GM23248 (cell line): ENCODE data around the gene PIEZO2. TPM values are rescaled to one million over a fixed set of nuclear protein-coding genes. Genes with fewer than 3 reads are reported as not detected.

ENCODE experiments used
- DNase-seq: peaks from one replicate; pipeline ENCODE4 v3.0.0-alpha.2; 2015
- H2AFZ ChIP-seq: fragments of 200-600 bp; sonication (generic); 2 replicates; pipeline ENCODE4 v1.6.1; 2016; ENCODE audit warnings: antibody characterized with exemption
- H3F3A ChIP-seq: fragments of 200-600 bp; sonication (generic); 2 replicates; pipeline ENCODE4 v1.6.1; 2016; ENCODE audit warnings: mild to moderate bottlenecking, antibody characterized with exemption, mixed run types; ENCODE audit not compliant: insufficient read depth
- H3K27ac ChIP-seq: fragments of 200-600 bp; sonication (generic); 2 replicates; pipeline ENCODE4 v1.5.1; 2016; ENCODE audit warnings: mild to moderate bottlenecking
- H3K27me3 ChIP-seq: fragments of 200-600 bp; sonication (generic); replicated peaks from 2 replicates; pipeline ENCODE4 v1.6.1; 2016; ENCODE audit warnings: mild to moderate bottlenecking; ENCODE audit not compliant: insufficient read depth
- H3K36me3 ChIP-seq: fragments of 200-600 bp; sonication (generic); 2 replicates; pipeline ENCODE4 v1.6.1; 2016; ENCODE audit warnings: low read depth, mild to moderate bottlenecking
- H3K4me1 ChIP-seq: fragments of 200-600 bp; sonication (generic); 2 replicates; pipeline ENCODE4 v1.6.1; 2016; ENCODE audit warnings: mild to moderate bottlenecking; ENCODE audit not compliant: insufficient read depth
- H3K4me2 ChIP-seq: fragments of 200-600 bp; sonication (generic); one replicate; pipeline ENCODE4 v1.6.1; 2016; ENCODE audit warnings: mild to moderate bottlenecking; ENCODE audit not compliant: unreplicated experiment
- H3K4me3 ChIP-seq: fragments of 200-600 bp; sonication (generic); 2 replicates; pipeline ENCODE4 v1.5.1; 2016; ENCODE audit warnings: mild to moderate bottlenecking
- H3K79me2 ChIP-seq: fragments of 200-600 bp; sonication (generic); 2 replicates; pipeline ENCODE4 v1.6.1; 2016; ENCODE audit warnings: mild to moderate bottlenecking; ENCODE audit not compliant: insufficient read depth
- H3K9ac ChIP-seq: fragments of 200-600 bp; sonication (generic); 2 replicates; pipeline ENCODE4 v1.6.1; 2016; ENCODE audit warnings: mild to moderate bottlenecking
- H3K9me2 ChIP-seq: fragments of 200-600 bp; sonication (generic); 2 replicates; pipeline ENCODE4 v1.6.1; 2016; ENCODE audit warnings: mixed run types, mild to moderate bottlenecking, moderate library complexity; ENCODE audit not compliant: insufficient read depth
- H3K9me3 ChIP-seq: fragments of 200-600 bp; sonication (generic); one replicate; pipeline ENCODE4 v1.6.1; 2017; ENCODE audit warnings: low read depth
- H4K20me1 ChIP-seq: fragments of 200-600 bp; sonication (generic); 2 replicates; pipeline ENCODE4 v1.6.0; 2016; ENCODE audit not compliant: insufficient read depth
- EZH2 ChIP-seq: fragments of 200-600 bp; sonication (generic); IDR thresholded peaks from 2 replicates; pipeline ENCODE4 v1.6.1; 2018; ENCODE audit warnings: antibody characterized with exemption, mild to moderate bottlenecking; ENCODE audit not compliant: insufficient read depth, poor library complexity, severe bottlenecking
- EZH2phosphoT487 ChIP-seq: fragments of 200-600 bp; sonication (generic); IDR thresholded peaks from 2 replicates; pipeline ENCODE4 v1.6.1; 2018; ENCODE audit warnings: antibody characterized with exemption, moderate library complexity, mild to moderate bottlenecking, low read depth; ENCODE audit not compliant: insufficient read depth
- WGBS, 2 experiments: methylation state at CpG; one replicate each; pipeline ENCODE4 v1.1.6; 2015 to 2017; ENCODE audit warnings: low lambda C conversion rate in 2 of 2, low coverage in 1 of 2; ENCODE audit errors: missing lambda C conversion rate in 2 of 2; 5-methylcytosine and 5-hydroxymethylcytosine counted together
- in situ Hi-C: fragments of 300-500 bp; cut with MboI; formaldehyde crosslinking; loops from 2 replicates; pipeline ENCODE4 v1.15.0; 2020
- polyA plus RNA-seq: library from polyadenylated mRNA; unstranded; fragments of >200 nt; fragmentation: Nextera tagmentation; extraction: Ambion mirVana; gene quantifications from 2 replicates; pipeline ENCODE4 v1.2.1, GENCODE V29; 2016
- total RNA-seq: library from RNA; depleted of rRNA; stranded (reverse); fragments of >200 nt; shearing (Covaris generic); gene quantifications from 2 replicates; pipeline ENCODE4 v1.2.3, GENCODE V29; 2014

PIEZO2 gene
- total and polyA plus RNA-seq, 2 experiments from 2014 or later, result 0.93 to 1.5 TPM

DNA sequence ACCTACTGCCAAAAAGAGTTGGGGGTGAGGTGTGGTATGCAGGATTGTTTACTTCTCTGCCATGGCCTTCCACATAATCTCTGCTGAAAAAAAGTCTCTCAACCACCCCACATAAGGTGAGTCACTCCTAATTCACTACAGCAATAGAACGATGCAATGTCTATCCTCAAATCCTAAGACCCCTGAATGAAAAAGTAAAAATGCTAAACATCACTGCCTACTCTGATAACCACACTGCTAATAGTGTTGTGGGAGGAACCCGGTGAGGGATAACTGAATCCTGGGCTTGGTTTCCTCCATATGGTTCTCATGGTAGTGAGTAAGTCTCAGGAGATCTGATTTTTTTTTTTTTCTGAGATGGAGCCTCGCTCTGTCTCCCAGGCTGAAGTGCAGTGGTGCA, 252.5 kb downstream of the PIEZO2 start:
- in situ Hi-C loops, result no loop called here
- Histone ChIP-seq H2AFZ (no peak overlapping the region), H3F3A (no peaks in the 10 kb centered on the region), H3K79me2 (no peaks in the 10 kb centered on the region), H3K4me2 (no peak overlapping the region), H3K27ac (no peak overlapping the region), H3K27me3 (no peaks in the 10 kb centered on the region), H3K4me3 (no peak overlapping the region), H4K20me1 (no peaks in the 10 kb centered on the region), H3K4me1 (no peaks in the 10 kb centered on the region), H3K9ac (no peak overlapping the region), H3K9me3 (no peaks in the 10 kb centered on the region), H3K9me2 (no peaks in the 10 kb centered on the region), H3K36me3 (no peaks in the 10 kb centered on the region)
- whole genome bisulfite sequencing, 2 experiments, result 63 to 66% methylated on average over 3 of the region's 3 CpGs
- no peak for DNase-seq
- TF ChIP-seq EZH2phosphoT487 (no peak), EZH2 (no peak)

DNA sequence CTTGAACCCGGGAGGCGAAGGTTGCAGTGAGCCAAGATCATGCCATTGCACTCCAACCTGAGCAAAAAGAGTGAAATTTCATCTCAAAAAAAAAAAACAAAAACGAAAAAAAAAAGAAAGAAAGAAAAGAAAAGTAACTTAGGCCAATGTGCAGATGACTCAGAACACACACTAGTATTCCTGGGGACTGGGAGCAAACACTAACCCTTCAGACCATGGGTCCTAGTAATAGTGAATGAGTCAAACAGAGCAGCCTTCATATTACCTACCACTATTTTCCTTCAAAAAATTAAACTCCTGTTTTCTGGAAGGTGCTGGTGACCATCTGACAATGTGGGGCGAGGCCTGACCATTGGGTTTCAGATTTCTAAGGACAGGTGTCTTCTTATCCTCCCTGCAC, 253.4 kb downstream of the PIEZO2 start:
- 58 to 68% methylated on average over 4 of the region's 4 CpGs for WGBS, 2 experiments
- in situ Hi-C loops, result no loop called here
- no peak overlapping the region for H3K4me3 ChIP-seq

DNA sequence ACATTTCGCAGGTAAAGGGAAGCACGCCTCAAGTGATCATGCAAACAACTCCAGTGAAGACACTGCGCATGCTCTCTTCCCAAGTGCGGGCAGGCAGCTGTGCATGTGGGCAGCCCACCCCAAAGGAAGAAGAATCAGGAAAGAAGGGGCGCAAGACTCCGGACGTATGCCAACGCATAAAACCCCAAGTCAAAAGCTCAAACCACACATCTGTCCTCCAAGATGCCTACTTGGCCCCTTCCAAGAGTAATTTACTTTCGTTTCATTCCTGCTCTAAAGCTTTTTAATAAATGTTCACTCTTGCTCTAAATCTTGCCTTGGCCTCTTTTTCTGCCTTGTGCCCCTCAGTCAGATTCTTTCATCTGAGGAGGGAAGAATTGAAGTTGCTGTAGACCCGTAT, 254.9 kb downstream of the PIEZO2 start:
- no peak overlapping the region for H3K4me3 ChIP-seq
- H3K36me3 ChIP-seq, result no peaks in the 10 kb centered on the region
- no peaks in the 10 kb centered on the region for H3K27me3 ChIP-seq
- 88 to 95% methylated on average over 10 of the region's 10 CpGs for WGBS, 2 experiments
- H4K20me1 ChIP-seq, result no peaks in the 10 kb centered on the region
- no peak overlapping the region for H3K4me2 ChIP-seq
- H3K4me1 ChIP-seq, result no peaks in the 10 kb centered on the region
- no peaks in the 10 kb centered on the region for H3K9me2 ChIP-seq
- H3K27ac ChIP-seq, result no peak overlapping the region
- H3K79me2 ChIP-seq, result no peaks in the 10 kb centered on the region
- no peaks in the 10 kb centered on the region for H3K9me3 ChIP-seq
- no peak for TF ChIP-seq EZH2
- no peak for TF ChIP-seq EZH2phosphoT487
- in situ Hi-C loops, result no loop called here
- no peaks in the 10 kb centered on the region for H3F3A ChIP-seq
- H2AFZ ChIP-seq, result no peak overlapping the region
- H3K9ac ChIP-seq, result no peak overlapping the region
- no peak for DNase-seq

More for the DNA sequence above, 253.4 kb downstream of the PIEZO2 start:
- no peaks in the 10 kb centered on the region for H3K27me3 ChIP-seq
- no peak for TF ChIP-seq EZH2phosphoT487
- TF ChIP-seq EZH2, result no peak
- H3F3A ChIP-seq, result no peaks in the 10 kb centered on the region
- no peaks in the 10 kb centered on the region for H3K4me1 ChIP-seq
- H3K27ac ChIP-seq, result no peak overlapping the region
- H3K9me2 ChIP-seq, result no peaks in the 10 kb centered on the region
- no peak for DNase-seq
- no peak overlapping the region for H3K4me2 ChIP-seq
- H2AFZ ChIP-seq, result no peak overlapping the region
- H3K79me2 ChIP-seq, result no peaks in the 10 kb centered on the region
- H3K9ac ChIP-seq, result no peak overlapping the region
- H3K9me3 ChIP-seq, result no peaks in the 10 kb centered on the region
- no peaks in the 10 kb centered on the region for H3K36me3 ChIP-seq
- no peaks in the 10 kb centered on the region for H4K20me1 ChIP-seq

DNA sequence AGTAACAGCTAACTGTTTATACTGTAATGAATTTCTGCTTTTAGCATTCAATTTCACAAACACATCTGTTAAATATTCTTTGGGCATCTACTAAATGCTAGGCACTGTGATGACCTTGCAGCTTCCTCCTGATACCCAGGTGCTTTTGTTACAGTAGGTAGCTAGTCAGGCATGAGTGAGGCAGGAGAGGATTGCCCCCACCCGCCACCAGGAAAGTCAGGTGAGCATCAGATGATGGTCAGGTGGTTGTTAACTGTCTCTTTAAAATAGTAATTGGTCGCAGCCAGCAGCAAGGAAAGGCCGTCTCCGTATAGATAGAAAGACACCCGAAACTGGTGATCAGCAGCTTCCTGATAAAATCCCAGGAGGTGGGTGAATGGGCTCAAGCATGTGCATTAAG, 255.6 kb downstream of the PIEZO2 start:
- TF ChIP-seq EZH2, result no peak
- TF ChIP-seq EZH2phosphoT487, result no peak
- no peak for DNase-seq
- in situ Hi-C loops, result no loop called here
- no peaks in the 10 kb centered on the region for H3K36me3 ChIP-seq
- 71 to 77% methylated on average over 5 of the region's 5 CpGs for WGBS, 2 experiments
- H4K20me1 ChIP-seq, result no peaks in the 10 kb centered on the region
- H2AFZ ChIP-seq, result no peak overlapping the region
- H3K27ac ChIP-seq, result no peak overlapping the region
- H3K9me3 ChIP-seq, result no peaks in the 10 kb centered on the region
- no peaks in the 10 kb centered on the region for H3K4me1 ChIP-seq
- no peaks in the 10 kb centered on the region for H3K9me2 ChIP-seq
- H3K4me3 ChIP-seq, result no peak overlapping the region
- H3F3A ChIP-seq, result no peaks in the 10 kb centered on the region
- no peak overlapping the region for H3K9ac ChIP-seq
- H3K79me2 ChIP-seq, result no peaks in the 10 kb centered on the region
- H3K4me2 ChIP-seq, result no peak overlapping the region
- no peaks in the 10 kb centered on the region for H3K27me3 ChIP-seq

DNA sequence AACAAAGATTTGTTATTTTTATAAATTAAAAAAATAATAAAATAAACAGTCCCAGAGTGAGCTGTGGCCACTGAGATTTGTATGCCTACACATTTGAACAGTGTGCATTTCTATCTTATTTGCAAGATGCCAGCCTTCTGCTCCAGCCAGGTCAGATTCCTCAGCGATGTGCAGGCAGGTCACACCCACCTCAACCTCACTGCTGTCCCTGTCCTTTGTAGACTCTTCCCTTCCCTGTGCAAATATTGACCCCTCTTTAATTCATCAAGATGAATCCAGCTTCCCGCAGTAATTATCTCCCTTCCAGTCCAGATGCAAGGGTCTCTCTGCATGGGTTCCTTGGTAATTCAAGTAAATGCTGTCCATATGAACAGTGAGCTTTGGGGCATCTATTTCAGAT, 256.2 kb downstream of the PIEZO2 start:
- no peak overlapping the region for H3K4me2 ChIP-seq
- TF ChIP-seq EZH2, result no peak
- no peak for TF ChIP-seq EZH2phosphoT487
- in situ Hi-C loops, result no loop called here

More for the DNA sequence above, 256.2 kb downstream of the PIEZO2 start:
- Histone ChIP-seq H3K9me3 (no peaks in the 10 kb centered on the region), H3K4me1 (no peaks in the 10 kb centered on the region), H3K27me3 (no peaks in the 10 kb centered on the region), H3K9ac (no peak overlapping the region), H3F3A (no peaks in the 10 kb centered on the region), H3K4me3 (no peak overlapping the region), H3K36me3 (no peaks in the 10 kb centered on the region), H2AFZ (no peak overlapping the region), H3K9me2 (no peaks in the 10 kb centered on the region), H3K27ac (no peak overlapping the region), H4K20me1 (no peaks in the 10 kb centered on the region), H3K79me2 (no peaks in the 10 kb centered on the region)
- 62 to 63% methylated on average over 2 of the region's 2 CpGs for WGBS, 2 experiments
- DNase-seq, result no peak
